HepG2 (cell line): ENCODE measurements around the gene PIP5K1A. TPM values are rescaled to one million over a fixed set of nuclear protein-coding genes. Genes with fewer than 3 reads are reported as not detected.

Source experiments
- AKNA ChIP-seq: sonication (generic); formaldehyde crosslinking; IDR thresholded peaks from 2 replicates; pipeline ENCODE4 v1.4.0; 2020; ENCODE audit warnings: missing genetic modification reagents, borderline replicate concordance
- ARID3A ChIP-seq: IDR thresholded peaks from 2 replicates; pipeline ENCODE4 v1.6.1; 2012; ENCODE audit warnings: low read depth, low read length, improper control_type of control experiment
- CREB1 ChIP-seq, 2 experiments: fragments of 450-650 bp in 1 of 2; IDR thresholded peaks; 2 replicates each; pipeline ENCODE4 v1.6.1; 2016 to 2017; ENCODE audit warnings: control low read depth in 1 of 2, mild to moderate bottlenecking in 1 of 2, missing compliant biosample characterization in 1 of 2, missing genetic modification characterization in 1 of 2
- IKZF1 ChIP-seq: fragments of 450-650 bp; IDR thresholded peaks from 2 replicates; pipeline ENCODE4 v1.7.1; 2016
- IKZF4 ChIP-seq: sonication (generic); formaldehyde crosslinking; IDR thresholded peaks from 2 replicates; pipeline ENCODE4 v1.5.1; 2020; ENCODE audit warnings: borderline replicate concordance, mild to moderate bottlenecking, low read depth, missing genetic modification reagents; ENCODE audit errors: not compliant biosample characterization
- KDM5A ChIP-seq: fragments of 200-600 bp; sonication (generic); IDR thresholded peaks from 2 replicates; pipeline ENCODE4 v1.7.0; 2018; ENCODE audit warnings: antibody characterized with exemption, mild to moderate bottlenecking, low read length, borderline replicate concordance
- MEIS1 ChIP-seq: sonication (generic); formaldehyde crosslinking; IDR thresholded peaks from 2 replicates; pipeline ENCODE4 v1.9.0; 2021; ENCODE audit warnings: mild to moderate bottlenecking, missing genetic modification reagents, moderate library complexity, borderline replicate concordance
- MXD4 ChIP-seq: IDR thresholded peaks from 2 replicates; pipeline ENCODE4 v1.6.1; 2016; ENCODE audit warnings: mild to moderate bottlenecking, missing biosample characterization, missing genetic modification reagents
- RNF2 ChIP-seq: fragments of 450-650 bp; conservative IDR thresholded peaks from 2 replicates; pipeline ENCODE4 v1.6.1; 2016; ENCODE audit warnings: low read depth
- SAP130 ChIP-seq: IDR thresholded peaks from 2 replicates; pipeline ENCODE4 v1.6.1; 2016; ENCODE audit warnings: low read depth
- TSC22D2 ChIP-seq: sonication (generic); formaldehyde crosslinking; IDR thresholded peaks from 2 replicates; pipeline ENCODE4 v1.5.1; 2020; ENCODE audit warnings: missing genetic modification reagents, mild to moderate bottlenecking, borderline replicate concordance
- ZBTB3 ChIP-seq: sonication (generic); formaldehyde crosslinking; IDR thresholded peaks from 2 replicates; pipeline ENCODE4 v1.4.0; 2020; ENCODE audit warnings: low read depth, mild to moderate bottlenecking, moderate library complexity, missing genetic modification reagents, borderline replicate concordance
- ZBTB38 ChIP-seq: sonication (generic); formaldehyde crosslinking; IDR thresholded peaks from 2 replicates; pipeline ENCODE4 v1.5.1; 2020; ENCODE audit warnings: mild to moderate bottlenecking, missing genetic modification reagents
- ZGPAT ChIP-seq: IDR thresholded peaks from 2 replicates; pipeline ENCODE4 v1.6.1; 2016; ENCODE audit warnings: mild to moderate bottlenecking
- ZKSCAN8 ChIP-seq: IDR thresholded peaks from 2 replicates; pipeline ENCODE4 v1.6.1; 2016; ENCODE audit warnings: borderline replicate concordance, missing genetic modification reagents, missing compliant biosample characterization
- ZNF225 ChIP-seq: sonication (generic); formaldehyde crosslinking; IDR thresholded peaks from 2 replicates; pipeline ENCODE4 v1.4.0; 2020; ENCODE audit warnings: mild to moderate bottlenecking, missing genetic modification reagents
- ZNF253 ChIP-seq: sonication (generic); formaldehyde crosslinking; IDR thresholded peaks from 2 replicates; pipeline ENCODE4 v1.8.0; 2022; ENCODE audit warnings: mild to moderate bottlenecking, missing genetic modification reagents, borderline replicate concordance
- ZNF260 ChIP-seq: sonication (generic); formaldehyde crosslinking; IDR thresholded peaks from 2 replicates; pipeline ENCODE4 v1.4.0; 2020; ENCODE audit warnings: missing genetic modification reagents, low read depth, mild to moderate bottlenecking, borderline replicate concordance
- ZNF761 ChIP-seq: sonication (generic); formaldehyde crosslinking; conservative IDR thresholded peaks from 2 replicates; pipeline ENCODE4 v1.4.0; 2020; ENCODE audit warnings: mild to moderate bottlenecking, missing genetic modification reagents
- ZNF782 ChIP-seq: sonication (generic); formaldehyde crosslinking; IDR thresholded peaks from 2 replicates; pipeline ENCODE4 v1.4.0; 2020; ENCODE audit warnings: missing genetic modification reagents, mild to moderate bottlenecking, borderline replicate concordance
- ZSCAN5A ChIP-seq: sonication (generic); formaldehyde crosslinking; IDR thresholded peaks from 2 replicates; pipeline ENCODE4 v1.8.0; 2022; ENCODE audit warnings: mild to moderate bottlenecking, missing genetic modification reagents, borderline replicate concordance
- polyA plus RNA-seq, 8 experiments: library from polyadenylated mRNA; depleted of rRNA in 3 of 8; stranded (reverse) in 7 of 8; unstranded in 1 of 8; fragments of >200 nt; fragmentation: Illumina TruSeq in 4 of 8; extraction: Trizol in 4 of 8; gene quantifications; 2 replicates each; pipeline versions ENCODE4 v1.2.1 to v1.2.3, GENCODE V29; 2011 to 2016; ENCODE audit warnings: low read depth in 4 of 8, missing spikeins in 1 of 8, mixed read lengths in 1 of 8; ENCODE audit not compliant: insufficient read depth in 1 of 8
- total RNA-seq, 5 experiments: library from RNA; depleted of rRNA; stranded (reverse); fragments of >200 nt; fragmentation: Illumina TruSeq; extraction: Trizol; gene quantifications; 2 replicates each; pipeline ENCODE4 v1.2.3, GENCODE V29; 2016; ENCODE audit warnings: low read depth in 1 of 5

The PIP5K1A gene
- total and polyA plus RNA-seq, 2 of the 13 experiments (the other 11 are each of a cell fraction or from before 2014, with no cell fraction given), result 45.3 to 65.1 TPM

GRCh38 chr1:151196292-151196800 lies 2.0 kb upstream of the PIP5K1A start (continued):
- TF ChIP-seq ZGPAT (no peak), MEIS1 (CRISPR knock-in tag) (no peak), ZNF782 (no peak), AKNA (no peak), ZSCAN5A (no peak), RNF2 (no peak), ZNF253 (no peak), ZBTB38 (no peak), ZNF225 (CRISPR knock-in tag) (no peak), ZBTB3 (CRISPR knock-in tag) (no peak), ZKSCAN8 (0 out of 2 replicates have a peak, but pooled peaks have one; percentile 25), KDM5A (peak; percentile 53; the same call in 1 of the 2 replicates), IKZF4 (CRISPR knock-in tag) (no peak), ARID3A (peak; percentile 92), ZNF260 (CRISPR knock-in tag) (no peak), MXD4 (no peak), TSC22D2 (CRISPR knock-in tag) (no peak), ZNF761 (CRISPR knock-in tag) (no peak), IKZF1 (no peak), SAP130 (peak; percentile 79), CREB1 (IDR thresholded peaks at IDR 0.05) (no peak), CREB1 (CRISPR knock-in tag; IDR thresholded peaks at IDR 0.05) (0 out of 2 replicates have a peak, but pooled peaks have one; percentile 34)
